ENCODE measurements around the gene IER2. TPM values are rescaled to one million over a fixed set of nuclear protein-coding genes. Genes with fewer than 3 reads are reported as not detected.

The IER2 gene
- total and polyA plus RNA-seq, 2 of the 8 experiments (the other 6 are each of a cell fraction or from before 2014, with no cell fraction given), result 84.5 to 138 TPM

DNA sequence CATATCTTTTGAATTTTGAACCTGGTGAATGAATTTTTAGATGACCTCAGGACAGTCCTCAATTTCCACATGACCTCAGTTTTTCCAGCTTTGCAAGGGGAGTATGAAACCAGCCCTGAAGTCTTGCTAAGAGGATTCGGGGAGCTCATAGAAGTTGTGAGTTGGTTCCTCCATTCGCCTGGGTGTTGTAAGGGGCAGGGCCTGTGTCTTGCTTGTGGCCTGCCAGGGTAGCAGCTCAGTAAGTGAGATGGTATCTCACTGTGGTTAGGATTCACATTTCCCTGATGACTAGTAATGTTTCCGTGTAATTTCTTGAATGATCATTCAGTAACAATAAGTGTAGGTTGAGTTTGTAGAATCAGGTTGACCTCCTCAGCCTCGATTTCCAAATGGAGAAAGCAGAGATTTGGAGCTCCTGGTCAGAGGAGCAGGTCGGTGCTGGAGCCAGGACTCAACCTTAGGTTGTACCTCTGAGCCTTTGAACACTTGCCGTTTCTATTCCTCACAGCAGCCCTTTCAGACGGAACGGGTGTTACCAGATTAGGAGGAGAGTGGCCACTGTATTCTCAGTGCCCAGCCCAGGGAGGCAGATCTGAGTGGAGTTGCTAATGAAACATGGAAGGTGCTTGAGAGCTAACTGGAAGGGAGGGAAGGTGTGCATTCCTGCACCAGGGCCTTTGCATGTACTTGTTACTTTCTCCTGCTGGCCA is 17.6 kb upstream of the IER2 start:
- no peak for FAIRE-seq
- Histone ChIP-seq H4K91ac (replicated peaks; ENCODE audit: insufficient read length, low read length) (no peak overlapping the region), H2AFZ (ENCODE audit: low read length) (no peak overlapping the region), H3K79me1 (ENCODE audit: low read depth, low read length) (peaks cover 38% of the 10 kb centered on the region), H3K4ac (replicated peaks; ENCODE audit: insufficient read length, low read depth, low read length) (no peak overlapping the region), H3K23me2 (ENCODE audit: low read depth, low read length) (no peaks in the 10 kb centered on the region), H3K18ac (ENCODE audit: extremely low read depth, low read length) (no peak overlapping the region), H3K27me3 (replicated peaks in 1 of 4; ENCODE audit: control insufficient read depth in 3 of 4, extremely low read depth in 1 of 4, insufficient read depth in 3 of 4, low read length in 3 of 4) (no peaks in the 10 kb centered on the region), H4K5ac (ENCODE audit: insufficient read length, low read depth, low read length) (no peak overlapping the region), H2BK12ac (ENCODE audit: low read depth, low read length) (no peak overlapping the region), H2BK5ac (ENCODE audit: low read depth, low read length) (no peak overlapping the region), H3K4me3 (ENCODE audit: extremely low read depth in 1 of 4, insufficient read depth in 2 of 4, low read depth in 3 of 4, low read length in 4 of 4) (no peak overlapping the region), H3K36me3 (ENCODE audit: control insufficient read depth in 2 of 4, insufficient read depth in 4 of 4, low read length in 3 of 4) (peaks cover 7 to 42% (median 29%) of the 10 kb centered on the region in 4 experiments), H3K27ac (ENCODE audit: low read depth, low read length) (no peak overlapping the region), H4K8ac (ENCODE audit: extremely low read depth, insufficient read depth, low read length) (no peak overlapping the region), H3K79me2 (ENCODE audit: control insufficient read depth in 1 of 2, insufficient read depth in 2 of 2, low read length in 2 of 2) (peaks cover 14 to 72% of the 10 kb centered on the region in 2 experiments; a peak in 3 of 4 replicates), H3K9ac (replicated peaks in 1 of 4; ENCODE audit: extremely low read depth in 1 of 4, low read depth in 3 of 4, low read length in 3 of 4) (no peak overlapping the region; a peak in 1 of 7 replicates), H2BK20ac (ENCODE audit: low read length) (no peak overlapping the region), H2BK120ac (replicated peaks; ENCODE audit: low read depth, low read length) (no peak overlapping the region), H3K4me2 (ENCODE audit: insufficient read depth in 1 of 2, low read depth in 2 of 2, low read length in 2 of 2) (no peak overlapping the region), H2BK15ac (ENCODE audit: low read length) (no peak overlapping the region), H3K56ac (replicated peaks; ENCODE audit: insufficient read length, low read depth, low read length) (no peak overlapping the region), H3K9me3 (ENCODE audit: insufficient read depth in 2 of 2, low read depth in 1 of 2, low read length in 1 of 2) (no peaks in the 10 kb centered on the region), H3K23ac (ENCODE audit: insufficient read length) (no peak overlapping the region), H3K14ac (ENCODE audit: insufficient read length) (no peak overlapping the region), H3K4me1 (replicated peaks in 1 of 4; ENCODE audit: control insufficient read depth in 3 of 4, insufficient read depth in 4 of 4, low read length in 3 of 4) (no peaks in the 10 kb centered on the region), H2AK5ac (ENCODE audit: low read depth, low read length) (no peak overlapping the region), H4K20me1 (replicated peaks in 1 of 2; ENCODE audit: control insufficient read depth in 1 of 2, insufficient read depth in 2 of 2, low read length in 2 of 2) (peaks cover 39 to 61% of the 10 kb centered on the region in 2 experiments)
- no peak for DNase-seq (ENCODE audit: low read depth in 1 of 2, low spot score in 2 of 2)
- CTCF ChIA-PET (ENCODE audit: partially characterized antibody), result interaction anchor here (0.7 to 3.2 kb wide), 5 partner anchors 13 to 194 kb away, joined by 3 to 8 read pairs (median 3); no protein-coding TSS in a partner anchor
- no peak for TF ChIP-seq SUZ12 (IDR thresholded peaks at IDR 0.05; ENCODE audit: low read length)
- TF ChIP-seq EGR1 (IDR thresholded peaks at IDR 0.05; ENCODE audit: borderline replicate concordance, low read depth, low read length), result no peak
- POLR2A ChIA-PET (ENCODE audit: partially characterized antibody), result interaction anchor here (0.7 to 14.8 kb wide), 6 partner anchors 10 to 37 kb away, joined by 3 to 228 read pairs (median 12); partner anchors contain the start of genes IER2, NACC1, STX10 and TRMT1
- WGBS, 2 experiments (ENCODE audit: extremely low coverage in 1 of 2, insufficient coverage in 1 of 2, insufficient read length in 1 of 2, insufficient replicate concordance in 2 of 2, low coverage in 1 of 2, low lambda C conversion rate in 2 of 2, missing lambda C conversion rate in 1 of 2), result 93% methylated on average over 8 of the region's 8 CpGs; no CpG with 5 or more reads in 1 of the 2 experiments

Measured in H1 (cell line).